Parathyroid adenoma (tissue), 2 donors: ENCODE data around the gene LYSET.
"Not testable (repeated sequence)": the region's sequence is repeated elsewhere in the genome, so short reads cannot be mapped to it uniquely, and the experiment has no call there.

Experiments used
- H2AFZ ChIP-seq: fragments of 300-600 bp; sonication (generic); one replicate; pipeline ENCODE4 v1.7.0; 2017; ENCODE audit warnings: antibody characterized with exemption, mild to moderate bottlenecking
- H3K27ac ChIP-seq: fragments of 300-600 bp; sonication (generic); one replicate; pipeline ENCODE4 v1.7.0; 2017
- H3K27me3 ChIP-seq: fragments of 300-600 bp; sonication (generic); one replicate; pipeline ENCODE4 v1.7.0; 2017; ENCODE audit warnings: low read length; ENCODE audit not compliant: control insufficient read depth, insufficient read depth
- H3K36me3 ChIP-seq: fragments of 300-600 bp; sonication (generic); one replicate; pipeline ENCODE4 v1.7.0; 2017; ENCODE audit warnings: low read length; ENCODE audit not compliant: control insufficient read depth, insufficient read depth
- H3K4me1 ChIP-seq: fragments of 300-600 bp; sonication (generic); one replicate; pipeline ENCODE4 v1.7.0; 2017; ENCODE audit warnings: control low read depth
- H3K4me2 ChIP-seq: fragments of 300-600 bp; sonication (generic); one replicate; pipeline ENCODE4 v1.7.0; 2017; ENCODE audit warnings: low read length
- H3K4me3 ChIP-seq: fragments of 300-600 bp; sonication (generic); one replicate; pipeline ENCODE4 v1.7.0; 2017; ENCODE audit warnings: low read depth, low read length
- H3K79me2 ChIP-seq: fragments of 300-600 bp; sonication (generic); one replicate; pipeline ENCODE4 v1.7.0; 2017; ENCODE audit warnings: control low read depth
- H3K9ac ChIP-seq: fragments of 300-600 bp; sonication (generic); one replicate; pipeline ENCODE4 v1.7.0; 2017; ENCODE audit warnings: mild to moderate bottlenecking
- H3K9me3 ChIP-seq: fragments of 300-600 bp; sonication (generic); one replicate; pipeline ENCODE4 v1.7.0; 2017; ENCODE audit warnings: low read length; ENCODE audit not compliant: control insufficient read depth
- CTCF ChIP-seq: fragments of 300-600 bp; sonication (generic); IDR thresholded peaks from one replicate; pipeline ENCODE4 v1.7.0; 2017; ENCODE audit warnings: antibody characterized with exemption, mild to moderate bottlenecking
- donor health status: primary hyperparathyroidism.

LYSET gene

GRCh38 chr14:93232159-93232558 lies 47.0 kb downstream of the LYSET start:
- Histone ChIP-seq H3K36me3 (no peaks in the 10 kb centered on the region), H3K4me1 (peaks cover 12% of the 10 kb centered on the region), H3K4me2 (no peak overlapping the region), H3K27ac (no peak overlapping the region), H2AFZ (peak overlapping the region; percentile 84), H3K27me3 (no peaks in the 10 kb centered on the region), H3K9me3 (no peaks in the 10 kb centered on the region), H3K4me3 (no peak overlapping the region), H3K79me2 (no peaks in the 10 kb centered on the region), H3K9ac (no peak overlapping the region)
- no peak for TF ChIP-seq CTCF

GRCh38 chr14:93233078-93233477 lies 48.0 kb downstream of the LYSET start:
- not testable (repeated sequence) for H3K27ac ChIP-seq, H3K36me3 ChIP-seq

GRCh38 chr14:93234798-93235197 lies 49.7 kb downstream of the LYSET start:
- Histone ChIP-seq H2AFZ (peak overlapping the region; percentile 80), H3K27ac (no peak overlapping the region), H3K27me3 (no peaks in the 10 kb centered on the region), H3K36me3 (no peaks in the 10 kb centered on the region), H3K4me3 (peak overlapping the region; percentile 30), H3K9me3 (no peaks in the 10 kb centered on the region), H3K79me2 (no peaks in the 10 kb centered on the region), H3K4me2 (peak overlapping the region; percentile 62), H3K4me1 (peaks cover 17% of the 10 kb centered on the region), H3K9ac (no peak overlapping the region)
- no peak for TF ChIP-seq CTCF

More at GRCh38 chr14:93233078-93233477, 48.0 kb downstream of the LYSET start:
- H3K4me3 ChIP-seq, H3K27me3 ChIP-seq, H3K9me3 ChIP-seq, H3K9ac ChIP-seq, H3K79me2 ChIP-seq, H3K4me2 ChIP-seq, H2AFZ ChIP-seq: not testable (repeated sequence)
- peaks cover 16% of the 10 kb centered on the region for H3K4me1 ChIP-seq
